Activated CD4-positive, alpha-beta T cell treated with anti-CD3 and anti-CD28 coated beads, Interleukin-2, amount 50 U/mL, for 4 hours (primary cell): ENCODE data around the gene CMTR2.
"Not testable (repeated sequence)": the region's sequence is repeated elsewhere in the genome, so short reads cannot be mapped to it uniquely, and the experiment has no call there.

ENCODE experiments used
- DNase-seq, 2 experiments: peaks; one replicate each; pipeline ENCODE4 v3.0.0-alpha.2; 2020

CMTR2 gene

DNA sequence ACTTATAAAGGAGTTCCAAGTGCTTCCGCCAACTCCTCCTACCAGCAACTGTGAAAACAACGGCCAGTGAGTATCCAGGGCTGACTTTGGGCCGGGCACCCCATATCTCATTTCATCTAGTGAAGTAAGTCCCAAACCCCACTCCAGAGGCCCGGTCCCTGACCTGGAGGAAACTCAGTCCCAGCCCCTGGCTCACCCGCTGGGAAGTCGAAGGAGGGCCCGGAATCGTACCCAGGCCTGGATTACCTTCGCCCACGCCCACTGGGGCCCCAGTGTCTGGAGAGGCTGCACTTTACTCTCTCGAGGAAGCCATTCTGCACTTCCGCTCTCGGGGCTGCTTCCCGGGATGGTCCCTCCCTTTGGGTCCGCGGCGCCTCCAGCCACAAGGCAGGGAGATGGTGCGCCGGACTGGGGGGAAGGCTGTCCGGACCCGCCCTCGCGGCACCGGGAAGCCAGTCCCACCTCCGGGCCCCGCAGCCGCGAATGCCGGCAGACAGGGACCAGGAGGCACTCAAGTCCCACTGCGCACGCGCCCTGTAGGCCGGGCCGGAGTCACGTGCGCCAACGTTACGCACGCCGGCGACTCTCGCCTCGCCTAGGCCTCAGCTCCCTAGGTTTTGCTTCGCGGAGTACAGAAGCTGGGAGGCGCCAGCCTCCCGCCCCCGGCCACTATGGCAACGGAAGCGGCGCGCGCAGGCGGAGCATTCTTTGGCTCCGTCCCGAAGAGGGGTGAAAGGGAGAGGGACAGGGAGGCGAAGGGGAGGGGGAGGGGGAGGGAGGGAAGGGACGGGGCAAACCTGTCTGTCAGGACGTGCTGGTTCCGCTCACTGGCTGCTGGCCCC, at the start of gene CMTR2:
Gene CMTR2, minus strand, starts transcription at position 513 of the 842 bp plus-strand sequence. CDS start 3,482 bp downstream, outside the sequence.
- peak; percentile 79 to 85 for DNase-seq

GRCh38 chr16:71338632-71339031, 49.4 kb upstream of the CMTR2 start:
- no peak for DNase-seq

GRCh38 chr16:71338193-71338592, 49.0 kb upstream of the CMTR2 start:
- no peak for DNase-seq

GRCh38 chr16:71337631-71338030, 48.4 kb upstream of the CMTR2 start:
- DNase-seq, result no peak

GRCh38 chr16:71328151-71328550, 38.9 kb upstream of the CMTR2 start:
- DNase-seq, result no peak

- DNase-seq, result no peak
Observed at GRCh38 chr16:71327720-71328119, 38.5 kb upstream of the CMTR2 start.

DNA sequence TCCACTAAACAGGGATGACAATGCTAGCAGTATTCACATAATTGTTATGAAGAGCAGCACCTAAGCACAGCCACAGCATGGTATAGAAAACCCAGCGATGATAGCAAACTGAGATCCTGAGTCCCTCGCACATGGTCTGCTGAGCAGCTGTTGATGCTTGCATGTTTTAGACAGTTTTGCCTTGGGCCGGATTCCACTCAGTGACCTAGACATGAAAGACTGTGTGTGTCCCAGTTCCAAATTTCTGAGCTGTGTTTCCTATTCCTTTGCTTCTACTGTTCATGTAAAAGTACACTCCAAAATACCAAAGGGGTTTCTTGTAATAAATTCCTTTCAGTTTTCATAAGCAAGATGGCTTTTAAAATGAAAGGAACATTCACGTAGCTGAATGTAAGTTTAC, 30.8 kb upstream of the CMTR2 start:
- DNase-seq, result no peak

DNA sequence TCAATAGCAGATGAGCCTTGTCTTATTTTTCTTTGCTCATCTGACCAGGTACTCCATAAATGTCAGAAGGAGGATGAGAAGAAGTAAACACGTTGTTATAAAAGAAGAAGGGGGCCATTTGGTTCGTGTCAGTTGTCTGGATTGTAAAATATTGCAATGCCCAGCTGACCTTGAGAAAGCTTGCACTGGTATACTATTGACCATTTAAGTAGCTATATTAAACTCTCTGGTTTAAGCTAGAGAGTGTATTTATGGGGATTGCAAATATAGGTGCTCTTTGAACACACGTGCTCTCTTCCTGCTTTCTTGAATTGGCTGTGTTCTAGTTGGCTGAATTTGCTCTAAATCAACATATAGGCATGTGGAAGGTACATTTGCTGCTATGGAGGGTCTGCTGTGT, 26.1 kb upstream of the CMTR2 start:
- DNase-seq, result no peak

GRCh38 chr16:71313591-71313990, 24.4 kb upstream of the CMTR2 start:
- not testable (repeated sequence) for DNase-seq

GRCh38 chr16:71311553-71312158, 22.5 kb upstream of the CMTR2 start:
- DNase-seq, result no peak

DNA sequence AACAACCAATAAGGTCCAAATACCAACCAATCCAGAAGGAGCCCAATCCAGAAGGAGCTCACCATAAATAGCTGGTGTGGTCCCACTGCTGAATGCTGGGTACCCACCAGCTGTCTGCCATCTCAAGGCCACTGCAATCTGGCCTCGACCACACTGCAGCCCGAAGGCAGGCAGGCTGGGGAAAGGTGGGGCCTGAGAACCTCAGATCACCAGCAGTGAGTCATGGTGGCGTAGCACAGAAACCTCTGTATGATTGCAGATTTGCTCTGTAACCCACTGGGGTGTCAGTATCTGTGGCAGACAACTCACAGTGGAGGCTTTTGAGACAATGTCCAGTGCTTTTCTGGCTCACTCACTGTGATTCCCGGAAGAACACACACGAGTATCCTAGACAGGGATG, 14.7 kb upstream of the CMTR2 start:
- no peak for DNase-seq

- DNase-seq, result no peak
Observed at GRCh38 chr16:71297341-71297634, 8.1 kb upstream of the CMTR2 start.

DNA sequence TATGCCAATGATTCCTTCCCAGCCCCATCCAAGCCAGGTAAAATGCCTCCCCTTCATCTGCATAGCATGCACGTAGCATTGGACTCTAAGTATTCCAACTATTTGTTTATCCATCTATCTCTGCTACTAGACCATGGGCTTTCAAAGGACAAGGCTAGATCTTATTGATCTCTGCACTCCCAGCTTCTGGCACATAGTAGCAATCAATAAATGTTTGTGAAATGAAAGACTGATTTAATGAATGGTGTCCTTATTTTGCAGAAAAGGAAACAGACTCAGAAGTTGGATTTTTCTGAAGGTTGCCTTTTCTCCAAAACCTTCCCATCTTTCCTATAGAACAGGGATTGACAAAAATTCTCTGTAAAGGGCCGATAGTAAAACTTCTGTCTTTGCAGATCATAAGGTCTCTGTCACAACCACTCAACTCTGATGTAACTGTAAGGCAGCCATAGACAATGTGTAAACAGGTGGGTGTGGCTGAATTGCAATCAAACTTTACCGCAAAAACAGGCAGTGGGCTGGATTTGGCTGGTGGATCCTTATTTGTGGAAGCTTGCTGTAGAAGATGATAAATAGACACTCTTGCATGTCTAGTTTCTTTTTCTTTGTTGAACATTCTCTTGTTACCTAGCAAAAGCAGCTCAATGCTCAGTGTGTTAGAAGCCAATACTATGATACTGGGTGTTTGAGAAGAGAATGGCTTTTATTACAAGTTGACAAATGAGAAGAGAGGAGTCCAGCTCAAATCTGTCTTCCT, 7.6 kb upstream of the CMTR2 start:
- no peak for DNase-seq

DNA sequence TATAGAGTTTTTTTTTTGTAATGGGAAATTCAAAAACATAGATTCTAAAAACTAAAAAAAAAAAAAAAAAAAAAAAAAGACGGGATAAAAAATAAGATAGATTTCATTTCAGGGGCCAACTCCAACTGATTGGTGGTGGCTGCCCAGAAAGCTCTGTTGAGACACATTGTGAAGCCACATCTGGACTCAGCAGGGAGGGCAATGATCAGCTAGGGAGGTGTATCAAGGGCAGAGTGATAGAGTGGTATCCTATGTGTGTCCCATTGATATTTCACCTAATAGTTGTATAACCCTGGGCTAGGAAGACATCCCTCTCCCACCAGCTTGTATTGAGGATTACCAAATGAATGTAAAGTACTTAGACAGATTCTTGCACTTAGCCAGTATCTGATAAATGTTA, 6.7 kb upstream of the CMTR2 start:
- DNase-seq, result no peak

- no peak for DNase-seq
Observed at GRCh38 chr16:71293919-71294318, 4.7 kb upstream of the CMTR2 start.

- not testable (repeated sequence) for DNase-seq
Observed at GRCh38 chr16:71292095-71292494, 2.9 kb upstream of the CMTR2 start.

DNA sequence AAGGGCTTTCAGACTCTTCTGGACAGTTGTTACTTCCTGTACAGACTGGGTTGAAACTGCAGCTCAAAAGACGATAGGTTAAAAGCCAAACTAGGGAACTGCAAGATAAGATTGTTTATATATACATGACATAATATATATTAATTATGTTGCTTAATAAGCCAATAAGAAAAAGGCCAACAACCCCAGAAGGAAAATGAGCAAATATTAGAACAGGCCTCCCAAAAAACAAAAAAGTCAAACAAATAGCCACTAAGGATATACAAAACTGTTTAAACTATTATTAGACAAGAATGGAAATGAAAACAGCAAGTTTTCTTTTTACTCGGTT, 495 bp upstream of the CMTR2 start:
- no peak for DNase-seq

GRCh38 chr16:71288570-71288889, 672 bp downstream of the CMTR2 start:
- no peak for DNase-seq

- no peak for DNase-seq
Observed at GRCh38 chr16:71287911-71288310, 1.3 kb downstream of the CMTR2 start.

DNA sequence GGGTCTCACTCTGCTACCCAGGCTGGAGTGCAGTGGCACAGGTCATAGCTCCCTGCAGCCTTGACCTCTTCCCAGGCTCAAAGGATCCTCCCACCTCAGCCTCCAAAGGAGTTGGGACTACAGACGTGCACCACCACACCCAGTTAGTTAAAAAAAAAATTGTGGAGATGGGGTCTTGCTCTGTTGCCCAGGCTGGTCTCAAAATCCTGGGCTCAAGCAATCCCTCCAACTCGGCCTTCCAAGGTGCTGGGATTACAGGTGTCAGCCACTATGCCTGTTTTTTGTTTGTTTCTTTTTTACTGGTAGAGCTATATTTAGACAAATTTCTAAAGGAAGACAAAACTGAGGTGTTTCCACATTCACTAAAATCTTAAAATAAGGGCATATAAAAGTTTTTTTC, 1.7 kb downstream of the CMTR2 start:
- DNase-seq, result no peak

DNA sequence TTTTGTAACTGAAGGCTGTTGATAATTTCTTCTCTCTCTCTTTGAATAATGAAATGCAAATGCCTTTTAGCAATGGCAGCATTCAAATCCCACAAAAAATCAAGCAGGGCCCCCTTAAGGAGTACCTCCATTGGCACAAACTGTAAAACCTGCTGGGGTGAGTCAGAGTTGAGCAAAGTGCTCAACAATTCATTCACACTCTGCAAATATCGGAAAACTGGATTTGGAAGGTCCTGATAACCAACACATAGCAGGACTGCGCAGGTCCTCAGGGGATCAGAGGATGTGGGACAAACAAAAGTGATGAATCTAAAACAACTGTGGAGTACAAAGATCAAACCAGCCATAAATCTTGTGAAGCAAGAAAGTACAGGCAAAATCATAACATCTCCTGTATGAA, 5.6 kb downstream of the CMTR2 start:
- no peak for DNase-seq

DNA sequence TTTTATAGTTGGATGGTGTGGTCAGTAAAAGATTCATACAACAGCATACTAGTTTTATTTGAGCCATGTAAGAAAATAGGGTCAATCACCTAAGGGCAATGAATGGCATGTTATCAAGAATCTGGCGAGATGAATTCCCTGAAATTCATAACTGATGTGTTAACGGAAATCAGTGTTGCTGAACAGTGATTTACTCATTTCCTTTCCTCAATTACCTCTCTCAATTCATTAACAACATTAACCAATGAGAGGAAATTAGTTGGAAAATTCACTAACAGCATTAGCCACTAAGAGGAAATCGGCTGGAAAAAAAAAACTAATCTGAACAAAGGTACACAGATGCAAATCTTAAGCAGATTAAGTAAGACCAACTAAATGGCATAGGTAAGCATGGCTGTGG, 6.3 kb downstream of the CMTR2 start:
- no peak for DNase-seq

GRCh38 chr16:71276589-71277334, 12.4 kb downstream of the CMTR2 start:
- no peak for DNase-seq

- DNase-seq, result no peak
Observed at GRCh38 chr16:71273384-71273783, 15.8 kb downstream of the CMTR2 start.
